NCI-H446 treated with DMSO at 0.1 percent for 48 hours (cell line): ENCODE data around the gene VIM.
"Not testable (repeated sequence)": the region's sequence is repeated elsewhere in the genome, so short reads cannot be mapped to it uniquely, and the experiment has no call there.

Experiments
- DNase-seq: peaks from one replicate; lab custom pipeline; 2025; lab: John Stamatoyannopoulos, UW

The VIM gene

DNA sequence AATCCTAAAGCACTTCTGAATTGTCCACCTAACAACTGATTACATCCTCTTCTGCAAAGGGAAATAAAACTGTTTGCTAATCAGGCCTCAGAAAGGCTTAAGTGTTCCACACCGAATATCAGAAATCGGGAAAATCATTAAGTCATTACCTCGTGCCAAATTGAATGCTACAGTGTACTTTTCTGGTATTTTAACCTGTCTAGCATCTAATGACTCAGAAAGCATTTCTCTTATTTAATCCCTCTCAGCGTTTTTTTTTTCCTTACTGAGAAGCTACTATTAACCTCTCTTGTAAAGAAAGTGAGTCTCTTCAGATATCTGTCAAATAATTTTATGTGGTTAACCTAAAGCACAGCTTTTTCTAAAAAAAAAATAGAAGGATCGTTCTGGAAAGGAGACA, 28.6 kb downstream of the VIM start:
- no peak for DNase-seq

DNA sequence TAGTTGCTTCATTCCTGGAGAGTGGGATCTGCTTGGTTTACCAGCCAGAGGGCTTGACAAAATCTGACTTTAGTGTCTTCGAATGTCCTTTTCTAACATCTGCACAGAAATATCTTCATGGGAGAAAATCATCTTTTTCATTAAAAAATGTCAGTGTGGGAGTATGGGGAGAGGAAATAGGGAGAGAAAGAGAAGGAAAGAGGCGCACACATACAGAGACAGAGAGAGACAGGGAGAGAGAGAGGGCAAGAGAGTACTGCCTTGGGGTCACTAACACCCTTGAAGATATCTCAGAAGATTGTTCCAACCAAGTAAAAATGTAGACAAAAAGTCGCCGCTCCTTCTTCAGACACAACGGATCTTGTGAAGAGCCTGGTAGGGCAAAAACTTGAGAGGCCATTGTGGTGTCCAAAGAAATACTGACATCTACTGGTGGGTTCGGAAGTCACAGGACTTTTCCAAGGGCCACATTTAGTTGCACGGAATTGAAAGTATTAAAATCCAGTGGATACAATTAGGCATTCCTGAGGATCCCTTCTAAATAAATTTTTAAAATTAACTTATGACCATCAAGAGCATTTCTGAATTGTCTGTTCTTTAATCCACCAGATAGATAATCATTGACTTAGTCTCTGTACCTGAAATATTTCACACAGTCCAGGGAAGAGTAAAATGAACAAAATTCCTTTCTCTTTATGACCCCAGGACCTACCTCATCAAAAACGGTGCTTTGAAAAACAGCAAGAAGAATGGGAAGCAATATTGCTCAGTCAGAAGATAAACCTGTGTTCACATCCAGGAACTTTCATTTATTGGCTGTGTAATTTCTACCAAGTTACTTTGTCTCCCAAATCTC, 29.7 kb downstream of the VIM start:
- DNase-seq = peak; percentile 21

DNA sequence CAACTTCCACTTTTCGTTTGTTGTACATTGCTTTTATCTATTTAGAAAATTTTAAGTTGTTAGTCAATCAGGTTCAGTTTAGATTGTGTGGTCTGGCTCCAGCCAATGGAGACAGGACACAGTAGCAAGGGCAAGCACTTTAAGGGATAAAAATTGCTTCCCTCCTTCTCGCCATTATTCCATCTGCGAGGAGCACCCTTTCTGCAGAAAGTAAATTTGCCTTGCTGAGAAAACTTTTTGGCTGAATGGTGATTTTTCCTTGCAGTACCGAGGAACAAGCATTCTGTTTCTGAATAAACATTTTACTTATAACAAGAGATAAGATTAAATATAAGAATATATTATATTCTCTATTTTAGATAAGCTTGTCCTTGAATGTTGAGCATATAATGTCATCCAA, 34.5 kb downstream of the VIM start:
- no peak for DNase-seq

DNA sequence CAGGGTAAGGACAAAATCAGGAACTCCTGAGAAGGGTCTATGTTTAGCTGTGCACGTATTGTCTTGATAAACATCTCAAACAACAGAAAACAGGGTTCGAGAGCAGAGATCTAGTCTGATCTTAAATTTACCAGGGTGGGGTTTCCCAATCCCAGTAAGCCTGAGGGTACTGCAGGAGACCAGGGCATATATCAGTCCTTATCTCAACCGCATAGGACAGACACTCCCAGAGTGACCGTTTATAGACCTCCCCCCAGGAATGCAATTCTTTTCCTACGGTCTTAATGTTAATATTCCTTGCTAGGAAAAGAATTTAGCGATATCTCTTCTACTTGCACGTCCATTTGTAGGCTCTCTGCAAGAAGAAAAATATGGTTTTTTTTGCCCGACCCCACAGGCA, 35.5 kb downstream of the VIM start:
- DNase-seq = no peak

DNA sequence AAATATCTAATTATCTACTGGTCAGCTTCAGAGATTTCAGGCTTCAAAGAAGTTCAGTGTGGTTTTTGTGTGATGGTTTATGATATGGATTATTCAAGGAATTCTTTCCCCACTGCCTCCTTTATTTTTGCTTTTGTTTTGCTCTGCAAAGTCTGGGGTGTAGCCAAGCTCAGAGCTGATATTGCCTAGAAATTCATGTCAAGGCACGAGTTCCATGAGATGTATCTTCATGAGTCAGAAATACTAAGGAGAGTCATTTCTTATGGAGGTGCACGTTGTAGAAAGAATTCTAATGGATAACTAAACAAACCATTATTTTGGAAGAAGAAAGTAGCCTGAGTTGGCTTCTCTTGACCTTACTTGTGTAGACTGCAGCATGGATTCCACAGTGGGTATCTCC, 37.4 kb downstream of the VIM start:
- no peak for DNase-seq

DNA sequence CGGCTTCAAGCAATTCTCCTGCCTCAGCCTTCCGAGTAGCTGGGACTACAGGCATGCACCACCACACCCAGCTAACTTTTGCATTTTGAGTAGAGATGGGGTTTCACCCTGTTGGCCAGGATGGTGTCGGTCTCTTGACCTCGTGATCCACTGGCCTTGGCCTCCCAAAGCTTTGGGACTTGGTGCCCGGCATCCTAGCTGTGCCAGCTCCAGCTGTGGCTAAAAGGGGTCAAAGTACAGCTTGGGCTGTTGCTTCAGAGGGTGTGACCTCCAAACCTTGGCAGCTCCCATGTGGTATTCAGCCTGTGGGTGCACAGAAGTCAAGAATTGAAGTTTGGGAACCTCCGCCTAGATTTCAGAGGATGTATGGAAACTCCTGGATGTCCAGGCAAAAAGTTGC, 38.5 kb downstream of the VIM start:
- DNase-seq = not testable (repeated sequence)

DNA sequence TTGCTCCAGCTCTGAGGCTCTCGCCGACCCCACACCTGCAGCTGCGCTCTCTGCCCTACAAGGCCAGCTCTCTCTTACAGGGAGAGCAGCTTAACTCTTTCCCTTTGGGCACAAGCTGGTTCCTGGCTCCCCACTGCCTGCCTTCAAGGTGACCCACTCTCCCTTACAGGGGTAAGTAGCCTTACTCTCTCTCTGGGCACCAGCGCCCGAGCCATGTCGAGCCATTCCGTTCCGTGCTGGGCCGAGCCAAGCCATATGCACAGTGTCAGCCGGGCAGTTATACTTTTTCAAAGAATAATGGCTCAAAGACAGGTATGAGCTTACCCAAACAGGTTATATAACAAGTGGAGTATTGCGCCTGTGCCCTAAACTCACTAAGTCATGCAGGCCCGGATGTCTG, 44.6 kb downstream of the VIM start:
- DNase-seq = no peak

DNA sequence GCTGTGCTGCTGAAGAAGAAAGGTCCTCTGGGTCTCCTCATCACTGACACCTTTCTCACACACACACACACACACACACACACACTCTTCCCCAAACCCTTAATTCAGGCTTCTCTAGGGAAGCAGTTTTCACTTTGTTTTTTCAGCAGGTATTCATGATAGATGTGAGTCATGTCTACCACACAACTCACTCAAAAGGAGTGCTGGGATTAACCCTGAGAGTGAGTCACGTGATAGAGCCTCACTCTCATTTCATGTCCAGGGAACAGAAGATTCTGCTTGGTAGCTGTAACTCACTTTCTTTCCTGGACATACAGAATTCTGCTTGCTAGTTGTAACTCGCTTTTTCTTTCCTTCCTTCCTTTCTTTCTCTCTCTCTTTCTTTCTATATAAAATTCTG, 45.4 kb downstream of the VIM start:
- no peak for DNase-seq

DNA sequence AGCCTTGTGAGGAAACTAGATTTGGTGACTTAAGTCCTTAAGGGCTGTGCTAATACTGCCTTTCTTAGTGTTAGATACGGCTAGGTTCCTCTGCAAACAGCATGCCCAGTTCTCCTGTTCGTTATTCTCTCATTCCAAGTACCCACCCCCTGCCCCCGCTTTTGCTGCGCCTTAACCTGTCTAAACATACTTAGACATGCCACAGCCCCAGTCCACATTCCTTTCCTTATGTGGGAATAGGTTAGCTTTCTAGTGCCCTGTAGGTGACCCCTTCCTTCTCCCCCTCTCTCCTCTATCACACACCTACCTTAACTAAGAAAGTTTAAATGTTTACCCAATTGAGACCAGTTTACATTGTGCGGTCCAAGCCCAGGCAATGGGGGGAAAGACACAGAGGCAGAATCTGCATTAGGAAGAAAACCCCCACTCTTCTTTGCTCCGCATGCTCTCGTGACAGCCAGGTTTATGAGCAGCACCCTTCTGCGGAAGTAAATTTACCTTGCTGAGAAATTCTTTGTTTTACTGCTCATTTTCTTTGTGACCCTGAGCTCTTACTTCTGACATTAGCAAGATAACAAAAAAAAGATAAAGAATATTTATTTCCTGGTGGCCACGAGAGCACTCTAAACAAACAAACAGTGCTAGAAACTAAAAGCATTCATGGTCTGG, 48.8 kb downstream of the VIM start:
- no peak for DNase-seq

DNA sequence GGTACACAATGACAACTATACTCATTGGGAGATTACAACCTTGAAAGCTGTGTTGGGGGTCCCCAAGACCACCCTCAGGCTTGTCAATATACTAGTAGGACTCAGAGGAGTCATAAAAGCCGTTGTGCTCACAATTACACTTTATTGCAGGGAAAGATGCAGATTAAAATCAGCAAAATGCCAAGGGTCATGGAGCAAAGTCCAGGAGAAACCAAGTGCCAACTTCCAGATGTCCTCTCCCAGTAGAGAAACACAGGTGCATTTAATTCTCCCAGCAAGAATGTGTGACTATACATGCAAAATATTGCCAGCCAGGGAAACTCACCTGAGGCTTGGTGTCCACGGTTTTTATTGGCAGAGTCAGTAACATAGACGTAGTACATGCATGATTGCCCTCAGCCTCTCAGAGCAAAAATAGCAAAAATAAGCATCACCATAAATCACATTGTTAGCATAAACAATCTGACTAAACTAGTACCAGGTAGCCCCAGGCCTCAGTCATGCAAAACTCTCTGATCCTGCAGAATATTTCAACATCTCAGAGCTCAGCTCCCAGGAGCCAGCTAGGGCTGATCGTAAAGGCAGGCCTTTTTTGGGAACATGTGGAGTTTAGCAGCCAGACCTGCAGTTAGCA, 50.7 kb downstream of the VIM start:
- no peak for DNase-seq

DNA sequence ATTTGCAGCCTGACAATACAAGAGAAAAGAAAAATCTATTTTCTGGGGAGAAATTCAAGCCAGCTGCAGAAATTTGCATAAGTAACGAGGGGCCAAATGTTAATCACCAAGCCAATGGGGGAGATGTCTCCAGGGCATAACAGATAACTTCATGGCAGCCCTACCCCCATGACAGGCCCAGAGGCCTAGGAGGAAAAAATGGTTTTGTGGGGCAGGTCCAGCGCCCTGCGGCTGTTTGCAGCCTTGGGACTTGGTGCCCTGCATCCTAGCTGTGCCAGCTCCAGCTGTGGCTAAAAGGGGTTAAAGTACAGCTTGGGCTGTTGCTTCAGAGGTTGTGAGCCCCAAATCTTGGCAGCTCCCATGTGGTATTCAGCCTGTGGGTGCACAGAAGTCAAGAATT, 54.3 kb downstream of the VIM start:
- DNase-seq = no peak

DNA sequence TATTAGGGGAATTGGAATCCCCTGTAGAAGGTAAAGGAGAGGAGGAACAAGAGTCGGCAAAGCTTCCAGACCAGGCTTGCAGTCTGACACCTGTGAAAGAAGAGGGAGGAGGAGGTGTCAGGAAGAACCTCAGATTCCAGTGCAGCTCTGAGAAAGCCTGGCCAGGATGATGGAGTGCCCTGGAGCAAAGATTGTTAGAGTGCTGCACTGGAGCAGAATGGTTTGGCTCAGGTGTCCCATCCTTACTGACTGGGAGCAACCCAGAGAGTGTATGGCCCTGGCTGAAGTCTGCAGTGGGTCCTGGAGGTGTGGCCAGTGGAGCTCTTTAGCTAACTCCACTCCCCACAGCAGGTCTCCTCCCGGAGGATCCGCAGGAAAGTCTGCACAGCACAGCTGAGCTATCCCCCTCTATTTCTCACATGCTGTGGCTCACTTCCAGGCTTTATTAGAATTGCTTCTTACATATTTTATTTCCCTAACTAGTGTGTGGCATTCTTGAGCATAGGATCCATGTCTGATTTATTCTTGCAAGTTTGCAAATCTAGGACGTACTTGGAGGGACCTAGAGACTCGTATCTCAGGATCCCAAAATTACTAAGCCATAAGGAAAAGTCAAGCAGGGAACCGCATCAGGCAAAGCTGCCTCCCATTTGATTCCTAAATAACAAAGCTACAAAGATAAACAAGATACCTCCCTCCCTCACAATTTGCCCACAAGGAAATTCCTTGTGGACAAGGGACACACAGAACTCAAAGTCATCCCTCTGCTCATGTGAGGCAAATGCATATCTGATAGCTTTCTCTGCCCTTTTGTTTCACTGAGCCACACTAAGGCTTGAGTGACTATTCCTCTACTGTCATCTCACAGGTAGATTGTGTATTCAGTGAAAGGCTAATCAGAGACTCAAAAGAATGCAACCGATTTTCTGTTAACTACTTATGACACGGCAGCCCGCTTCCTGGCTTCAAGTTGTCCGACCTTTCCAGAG, 58.8 kb downstream of the VIM start:
- no peak for DNase-seq
